ENCODE results near the gene EDC4.
"Not testable (repeated sequence)": the region's sequence is repeated elsewhere in the genome, so short reads cannot be mapped to it uniquely, and the experiment has no call there.

EDC4 gene

DNA sequence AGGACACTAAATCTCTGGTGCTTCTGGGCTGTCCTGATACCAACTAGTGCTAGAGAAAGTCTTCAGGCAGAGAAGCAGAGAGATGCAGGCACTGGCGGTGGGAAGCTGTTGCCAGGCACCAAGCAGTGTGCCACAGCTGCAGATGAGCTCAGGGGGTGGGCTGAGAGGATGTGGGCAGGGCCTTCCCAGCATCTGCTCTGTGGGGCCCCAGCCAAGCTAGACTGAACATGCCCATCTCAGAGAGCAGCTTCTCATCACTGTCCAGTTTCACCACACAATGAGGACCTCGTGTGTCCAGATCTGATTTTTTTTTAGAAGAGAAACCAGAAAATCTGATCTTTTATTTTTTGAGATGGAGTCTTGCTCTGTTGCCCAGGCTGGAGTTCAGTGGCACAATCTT lies 37.3 kb downstream of the EDC4 start:
- DNase-seq, result no peak

DNA sequence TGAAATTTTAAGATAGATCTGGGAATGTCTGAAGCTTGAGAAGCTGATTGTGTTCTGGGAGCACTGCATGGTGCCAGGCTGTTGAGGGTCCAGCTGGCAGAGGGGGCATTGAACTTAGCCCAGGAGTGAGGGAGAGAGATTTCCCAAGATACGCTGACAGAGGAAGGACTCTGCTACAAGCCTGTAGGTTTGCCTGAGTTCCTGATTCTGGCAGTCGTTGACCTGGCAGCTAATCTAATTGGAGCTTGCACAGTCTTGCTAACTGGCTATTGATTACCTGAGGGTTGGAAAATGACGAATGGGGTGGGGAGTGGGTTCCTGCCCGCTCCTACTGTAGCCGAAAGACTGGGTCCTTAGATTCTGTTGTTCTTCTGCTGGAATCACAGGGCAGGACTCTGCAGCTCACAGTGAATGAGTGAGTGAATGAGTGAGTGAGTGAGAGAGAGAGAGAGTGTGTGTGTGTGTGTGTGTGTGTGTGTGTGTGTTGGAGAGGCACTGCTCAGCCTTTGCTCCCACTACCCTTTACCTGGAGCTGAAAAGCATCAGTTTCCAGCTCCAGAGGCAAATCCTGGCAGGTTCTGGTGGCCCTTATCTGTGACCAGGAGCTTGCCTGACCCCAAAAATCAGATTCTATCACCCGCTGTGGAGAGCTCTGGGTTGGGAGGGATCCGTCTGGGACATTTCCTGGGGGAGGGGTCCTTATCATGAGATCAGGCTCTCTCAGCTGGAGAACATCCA lies 42.1 kb downstream of the EDC4 start:
- DNase-seq, result no peak

DNA sequence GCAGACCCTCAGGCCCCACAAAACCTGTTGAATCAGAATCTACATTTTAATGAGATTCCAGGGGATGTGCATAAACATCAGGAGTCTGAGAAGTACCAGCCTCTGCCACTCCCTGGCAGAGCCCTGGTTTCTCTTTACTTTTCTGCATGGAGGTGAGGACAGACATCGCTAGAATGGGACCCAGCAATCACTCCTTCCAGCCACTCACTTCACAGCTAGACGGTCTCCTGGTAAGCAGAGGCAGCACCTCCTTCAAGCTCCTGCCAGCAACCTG lies 42.6 kb downstream of the EDC4 start:
- DNase-seq, result not testable (repeated sequence)

DNA sequence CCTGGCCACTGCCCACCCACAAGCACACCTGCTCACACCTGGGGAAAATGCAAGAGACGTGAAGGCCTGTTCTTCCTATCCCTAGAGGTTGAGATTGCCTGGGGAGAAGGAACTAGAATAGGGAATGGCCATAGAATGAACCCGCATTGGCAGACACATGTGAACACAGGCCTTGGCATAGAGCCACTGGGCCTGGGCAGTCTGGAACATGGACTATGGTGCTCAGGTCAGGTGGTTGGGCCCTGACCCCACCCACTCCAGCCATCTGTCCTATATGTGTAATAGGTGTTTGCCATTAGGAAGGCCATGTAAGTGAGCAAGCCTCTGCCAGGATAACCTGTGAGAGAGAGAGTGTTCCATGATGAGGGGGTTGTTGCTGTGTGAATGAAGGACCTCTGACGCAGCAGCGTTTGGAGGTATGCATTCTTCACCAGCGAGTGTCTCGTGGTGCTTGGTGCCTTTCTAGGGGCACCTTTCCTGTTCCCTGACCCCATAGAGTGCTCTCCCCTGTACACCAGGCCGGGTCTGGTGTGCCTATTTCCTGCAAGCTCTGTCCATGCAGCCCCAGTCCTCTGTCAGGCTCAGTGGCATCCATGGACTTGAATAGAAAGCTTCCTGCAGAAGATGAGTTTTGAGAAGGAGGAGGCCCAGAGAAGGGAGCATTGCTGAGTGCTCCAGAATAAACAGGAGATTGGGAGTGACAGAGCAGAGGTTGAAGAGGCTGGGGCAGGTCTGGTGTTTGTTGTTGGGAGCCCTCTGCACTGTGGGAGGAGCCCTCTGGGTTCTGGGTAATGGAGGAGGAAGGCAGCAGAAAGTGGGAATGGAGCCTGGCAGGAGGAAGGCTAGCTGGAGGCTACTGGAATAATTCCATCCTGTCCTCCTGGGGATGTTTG lies 43.2 kb downstream of the EDC4 start:
- DNase-seq, result no peak

DNA sequence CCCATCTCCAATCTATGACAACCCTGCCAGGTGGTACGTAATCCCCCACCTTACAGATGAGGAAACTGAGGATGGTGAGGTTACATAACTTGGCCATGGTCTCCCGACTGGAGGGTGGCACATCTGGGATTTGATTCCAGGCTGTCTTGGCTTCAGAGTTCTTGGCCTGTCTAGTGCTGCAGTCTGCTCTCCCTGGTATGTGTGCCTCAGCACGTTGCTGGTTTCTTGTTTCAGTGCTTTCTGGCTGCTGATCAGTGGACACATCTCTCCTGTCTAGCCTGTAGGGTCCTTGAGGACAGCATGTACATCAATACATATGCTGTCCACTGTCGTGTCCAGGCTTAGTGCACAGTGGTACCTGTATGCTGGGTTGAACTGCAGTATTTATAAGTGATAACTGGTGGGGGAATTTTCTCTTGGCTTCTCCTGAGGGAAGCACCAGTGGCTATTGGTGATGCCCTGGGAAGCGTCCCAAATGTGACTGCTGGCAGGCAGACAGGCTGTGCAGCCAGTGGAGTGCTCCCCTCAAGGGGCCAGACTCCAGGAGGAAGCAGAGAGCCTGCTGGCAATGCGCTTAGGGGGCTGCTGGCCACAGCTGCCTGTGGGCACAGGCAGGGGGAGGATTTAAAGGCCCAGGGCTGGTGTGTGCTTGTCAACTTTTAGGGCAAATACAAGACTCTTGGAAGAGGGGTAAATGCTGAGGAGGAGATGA lies 44.4 kb downstream of the EDC4 start:
- no peak for DNase-seq

DNA sequence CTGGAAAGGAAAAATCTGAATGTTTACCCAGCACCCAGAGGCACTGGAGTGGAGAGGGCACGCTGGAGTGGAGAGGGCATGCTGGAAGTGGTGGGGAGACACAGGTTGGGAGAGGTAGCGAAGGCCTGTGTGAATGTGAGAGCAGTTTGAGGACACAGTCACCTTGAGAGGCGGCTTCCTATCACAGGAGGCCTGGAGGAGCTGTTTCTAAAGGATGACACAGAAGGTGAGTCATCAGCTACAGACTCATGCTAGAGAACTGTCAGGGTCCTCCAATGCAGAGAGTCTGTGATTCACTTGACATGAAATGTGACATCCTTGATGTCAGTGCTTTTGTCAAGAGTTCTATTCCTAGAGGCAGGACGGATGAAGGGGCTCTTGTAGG lies 45.0 kb downstream of the EDC4 start:
- no peak for DNase-seq

DNA sequence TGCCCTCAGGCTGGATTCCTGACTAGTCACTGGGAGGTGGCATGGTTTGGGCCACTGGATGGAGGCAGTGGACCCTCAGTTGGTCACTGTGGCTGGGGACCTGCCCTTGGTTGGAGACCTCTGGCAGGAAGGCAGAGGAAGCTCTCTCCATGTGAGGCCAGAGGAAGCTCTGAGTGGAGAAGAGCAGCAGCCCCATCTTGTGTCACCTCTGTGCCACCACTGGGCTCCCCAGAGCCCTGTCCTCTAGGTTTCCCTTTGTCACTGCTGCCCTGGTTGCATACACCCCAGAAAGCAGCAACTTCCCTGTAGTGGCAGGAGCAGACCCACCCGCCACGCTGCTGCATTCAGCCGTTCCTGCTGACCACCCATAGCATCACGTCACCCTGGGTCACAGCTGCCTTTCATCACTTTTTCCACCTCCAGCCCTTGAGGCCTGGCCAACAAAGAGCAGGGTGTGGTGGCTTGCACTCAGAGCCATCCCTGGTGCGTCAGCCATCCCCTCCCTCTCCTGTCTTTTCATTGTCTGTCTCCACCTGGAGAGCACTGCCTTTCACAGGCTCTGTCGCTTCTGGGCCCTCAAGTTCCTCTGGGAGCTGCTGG lies 46.9 kb downstream of the EDC4 start:
- no peak for DNase-seq

DNA sequence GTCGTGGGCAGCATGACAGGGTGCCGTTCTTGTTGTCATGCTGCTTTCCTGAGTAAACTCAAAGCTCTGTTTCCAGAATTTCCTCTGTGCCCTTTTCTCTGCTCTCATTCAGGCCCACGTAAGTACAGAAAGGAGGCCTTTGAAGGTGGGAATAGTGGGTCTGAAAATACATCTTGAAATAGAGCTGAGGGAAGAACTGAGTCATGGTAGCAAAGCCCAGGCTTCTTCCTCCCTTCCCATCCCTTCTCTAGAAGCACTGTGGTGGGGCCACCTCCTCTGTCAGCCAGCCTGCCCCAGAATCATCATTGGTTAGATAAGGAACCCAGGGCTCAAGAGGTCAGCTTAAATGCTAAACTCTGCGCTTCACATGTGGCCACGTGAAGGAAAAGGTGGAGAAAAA lies 49.4 kb downstream of the EDC4 start:
- DNase-seq, result no peak

DNA sequence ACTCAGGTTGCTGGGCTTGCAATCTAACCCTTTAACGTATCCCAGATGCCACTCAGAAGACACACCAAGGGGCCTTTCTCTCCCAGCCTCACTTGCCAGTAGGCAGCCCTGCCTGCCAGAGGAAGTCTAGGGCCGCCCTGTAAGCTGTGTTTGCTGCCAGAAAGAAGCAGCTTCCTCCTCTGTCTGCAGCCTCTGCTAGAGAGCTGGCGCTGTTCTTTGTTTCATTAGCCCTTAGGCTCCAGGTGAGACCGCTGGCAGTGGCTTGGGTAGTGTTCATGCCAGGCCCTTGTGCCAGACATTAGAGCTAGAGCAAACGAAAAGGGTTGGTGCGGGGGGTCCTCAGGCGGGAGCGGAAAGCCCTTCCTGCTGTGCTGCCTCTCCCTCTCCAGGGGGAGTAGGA lies 49.9 kb downstream of the EDC4 start:
- no peak for DNase-seq

DNA sequence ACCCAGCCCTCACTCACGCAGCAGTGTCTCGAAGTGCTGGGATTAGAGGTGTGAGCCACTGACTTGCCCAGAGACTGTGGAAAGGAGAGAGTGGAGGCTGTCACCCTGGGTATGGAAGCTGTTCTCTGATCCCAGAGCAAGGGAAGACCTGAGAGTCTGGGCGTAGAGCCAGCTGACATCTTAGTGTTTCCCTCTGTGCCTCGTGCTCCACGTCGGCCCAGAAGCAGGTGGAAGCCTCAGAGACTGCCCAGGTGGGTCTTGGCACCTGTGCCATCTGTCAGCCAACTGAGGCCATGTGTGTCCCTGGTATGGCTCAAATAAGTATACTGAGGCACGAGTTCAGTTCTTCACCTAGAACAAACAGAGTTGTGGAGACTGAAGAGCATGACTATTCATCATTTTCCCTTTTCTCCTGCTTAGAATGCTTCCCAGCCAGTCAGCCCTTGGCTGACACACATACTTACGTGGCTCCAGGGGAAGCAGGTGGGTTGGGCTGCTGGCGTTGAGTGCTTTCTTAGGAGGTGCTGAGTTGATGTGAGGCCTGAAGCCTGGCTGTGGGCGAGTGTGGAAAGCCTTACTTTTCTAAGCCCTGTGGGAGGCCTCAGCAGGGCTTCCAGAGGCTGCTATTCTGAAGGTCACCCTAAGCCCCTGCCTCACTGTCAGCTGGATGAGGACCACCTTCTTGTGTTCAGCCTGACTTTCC lies 50.7 kb downstream of the EDC4 start:
- DNase-seq, result no peak

DNA sequence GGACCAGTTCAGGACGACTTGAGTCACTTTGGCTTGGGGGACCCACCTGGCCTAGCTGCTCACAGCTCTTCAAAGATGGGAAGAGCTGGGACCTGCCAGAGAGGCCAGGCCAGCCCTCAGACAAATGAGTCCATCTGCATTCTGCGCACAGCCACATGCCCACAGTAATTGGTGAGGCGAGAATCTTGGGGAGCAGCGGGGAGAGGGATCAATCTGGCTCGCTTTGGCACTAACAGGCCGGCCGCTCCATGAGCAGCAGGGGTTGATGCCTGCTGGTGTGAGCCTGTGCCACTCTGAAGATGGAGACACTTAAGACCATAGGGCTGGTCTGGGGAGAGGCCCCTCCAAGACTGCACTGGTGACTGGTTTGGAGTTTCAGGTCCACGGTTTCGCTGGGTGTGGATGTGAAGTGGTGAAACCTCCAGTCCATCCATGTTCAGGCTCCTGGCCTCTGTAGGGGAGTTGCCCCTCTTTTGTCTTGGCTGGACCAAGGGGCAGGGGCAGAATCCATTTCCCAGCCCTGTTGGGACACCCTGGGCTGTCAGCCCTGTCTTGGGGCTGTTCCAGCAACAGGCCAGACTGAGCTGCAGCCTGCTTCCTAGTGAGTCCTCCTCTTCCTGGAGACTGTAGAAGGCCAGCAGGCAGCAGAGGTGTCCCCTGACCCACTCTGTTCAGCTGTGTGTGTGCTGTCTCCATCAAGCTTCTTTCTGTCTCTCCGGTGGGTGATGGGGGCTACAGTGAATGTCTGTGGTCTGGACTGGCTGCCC lies 51.5 kb downstream of the EDC4 start:
- no peak for DNase-seq

DNA sequence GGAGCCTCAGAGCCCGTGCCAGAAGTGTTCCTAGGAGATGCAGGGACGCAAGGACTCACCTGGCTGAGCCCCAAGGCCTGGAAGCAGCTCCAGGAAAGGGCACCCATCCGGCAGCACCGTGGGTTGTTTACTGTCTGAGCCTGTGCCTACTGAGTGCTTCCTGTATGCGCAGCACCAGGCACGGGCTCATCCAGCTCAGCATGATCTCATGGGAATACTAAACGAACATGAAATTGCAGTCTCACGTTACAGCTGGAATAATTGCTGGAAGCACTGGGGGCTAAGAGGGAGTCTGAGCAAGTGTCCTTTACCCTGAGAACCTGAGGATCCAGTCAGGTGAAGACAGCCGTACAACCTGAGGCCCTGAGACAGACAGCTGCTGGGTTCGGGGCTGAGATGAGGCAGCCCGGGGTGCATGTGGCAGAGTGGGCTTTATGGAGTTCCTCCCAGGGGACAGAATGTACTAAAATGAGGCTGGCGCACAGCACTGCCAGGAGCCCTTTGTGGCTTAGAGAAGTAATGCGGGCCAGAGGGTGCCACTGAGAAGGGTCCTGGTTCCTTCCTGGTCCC lies 53.4 kb downstream of the EDC4 start:
- DNase-seq, result no peak

DNA sequence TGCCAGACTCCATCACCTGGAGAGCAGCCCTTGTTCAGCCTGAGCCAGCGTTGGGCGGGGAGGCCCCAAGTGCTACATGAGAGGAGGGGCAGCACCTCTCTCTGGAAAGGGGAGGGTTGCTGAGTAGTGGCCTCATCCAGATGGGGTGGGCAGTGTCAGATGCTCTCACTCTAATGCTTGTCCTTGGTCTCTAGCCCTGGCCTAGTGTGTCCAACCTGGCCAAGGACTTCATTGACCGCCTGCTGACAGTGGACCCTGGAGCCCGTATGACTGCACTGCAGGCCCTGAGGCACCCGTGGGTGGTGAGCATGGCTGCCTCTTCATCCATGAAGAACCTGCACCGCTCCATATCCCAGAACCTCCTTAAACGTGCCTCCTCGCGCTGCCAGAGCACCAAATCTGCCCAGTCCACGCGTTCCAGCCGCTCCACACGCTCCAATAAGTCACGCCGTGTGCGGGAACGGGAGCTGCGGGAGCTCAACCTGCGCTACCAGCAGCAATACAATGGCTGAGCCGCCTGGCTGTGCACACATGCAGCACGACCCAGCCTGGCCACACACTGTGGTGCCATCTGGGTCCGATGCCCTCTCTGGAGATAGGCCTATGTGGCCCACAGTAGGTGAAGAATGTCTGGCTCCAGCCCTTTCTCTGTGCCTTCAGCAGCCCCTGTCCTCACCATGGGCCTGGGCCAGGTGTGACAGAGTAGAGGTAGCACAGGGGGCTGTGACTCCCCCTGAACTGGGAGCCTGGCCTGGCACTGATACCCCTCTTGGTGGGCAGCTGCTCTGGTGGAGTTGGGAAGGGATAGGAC lies 54.5 kb downstream of the EDC4 start:
- no peak for DNase-seq

DNA sequence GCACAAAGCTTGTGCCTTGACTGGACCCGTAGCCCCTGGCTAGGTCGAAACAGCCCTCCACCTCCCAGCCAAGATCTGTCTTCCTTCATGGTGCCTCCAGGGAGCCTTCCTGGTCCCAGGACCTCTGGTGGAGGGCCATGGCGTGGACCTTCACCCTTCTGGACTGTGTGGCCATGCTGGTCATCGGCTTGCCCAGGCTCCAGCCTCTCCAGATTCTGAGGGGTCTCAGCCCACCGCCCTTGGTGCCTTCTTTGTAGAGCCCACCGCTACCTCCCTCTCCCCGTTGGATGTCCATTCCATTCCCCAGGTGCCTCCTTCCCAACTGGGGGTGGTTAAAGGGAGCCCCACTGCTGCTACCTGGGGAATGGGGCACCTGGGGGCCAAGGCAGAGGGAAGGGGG lies 55.3 kb downstream of the EDC4 start:
- DNase-seq, result no peak

DNA sequence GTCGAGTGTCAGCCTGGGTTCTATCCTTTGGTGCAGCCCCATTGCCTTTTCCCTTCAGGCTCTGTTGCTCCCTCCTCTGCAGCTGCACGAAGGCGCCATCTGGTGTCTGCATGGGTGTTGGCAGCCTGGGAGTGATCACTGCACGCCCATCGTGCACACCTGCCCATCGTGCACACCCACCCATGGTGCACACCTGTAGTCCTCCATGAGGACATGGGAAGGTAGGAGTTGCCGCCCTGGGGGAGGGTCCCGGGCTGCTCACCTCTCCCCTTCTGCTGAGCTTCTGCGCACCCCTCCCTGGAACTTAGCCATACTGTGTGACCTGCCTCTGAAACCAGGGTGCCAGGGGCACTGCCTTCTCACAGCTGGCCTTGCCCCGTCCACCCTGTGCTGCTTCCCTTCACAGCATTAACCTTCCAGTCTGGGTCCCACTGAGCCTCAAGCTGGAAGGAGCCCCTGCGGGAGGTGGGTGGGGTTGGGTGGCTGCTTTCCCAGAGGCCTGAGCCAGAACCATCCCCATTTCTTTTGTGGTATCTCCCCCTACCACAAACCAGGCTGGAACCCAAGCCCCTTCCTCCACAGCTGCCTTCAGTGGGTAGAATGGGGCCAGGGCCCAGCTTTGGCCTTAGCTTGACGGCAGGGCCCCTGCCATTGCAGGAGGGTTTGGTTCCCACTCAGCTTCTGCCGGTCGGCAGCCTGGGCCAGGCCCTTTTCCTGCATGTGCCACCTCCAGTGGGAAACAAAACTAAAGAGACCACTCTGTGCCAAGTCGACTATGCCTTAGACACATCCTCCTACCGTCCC lies 55.9 kb downstream of the EDC4 start:
- DNase-seq, result peak; percentile 74 to 80

DNA sequence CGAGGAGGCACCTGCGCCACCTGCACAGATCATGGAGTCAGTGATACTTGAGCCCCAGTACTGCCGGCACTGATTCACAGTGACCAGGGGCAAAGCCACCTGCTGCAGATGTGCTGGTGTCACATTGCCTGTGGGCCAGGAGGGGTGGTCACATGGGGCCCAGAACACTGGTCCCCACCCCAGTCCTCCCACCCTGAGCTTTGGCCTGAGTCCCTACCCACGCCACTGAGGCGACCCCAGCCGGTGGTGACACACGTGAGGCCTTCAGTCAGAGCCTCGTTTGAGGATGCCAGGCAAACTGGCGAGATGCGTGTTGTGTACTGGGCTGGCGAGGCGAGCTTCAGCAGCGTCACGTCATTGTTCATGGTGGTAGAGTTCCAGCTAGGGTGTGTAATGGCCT lies 57.3 kb downstream of the EDC4 start:
- DNase-seq, result no peak

DNA sequence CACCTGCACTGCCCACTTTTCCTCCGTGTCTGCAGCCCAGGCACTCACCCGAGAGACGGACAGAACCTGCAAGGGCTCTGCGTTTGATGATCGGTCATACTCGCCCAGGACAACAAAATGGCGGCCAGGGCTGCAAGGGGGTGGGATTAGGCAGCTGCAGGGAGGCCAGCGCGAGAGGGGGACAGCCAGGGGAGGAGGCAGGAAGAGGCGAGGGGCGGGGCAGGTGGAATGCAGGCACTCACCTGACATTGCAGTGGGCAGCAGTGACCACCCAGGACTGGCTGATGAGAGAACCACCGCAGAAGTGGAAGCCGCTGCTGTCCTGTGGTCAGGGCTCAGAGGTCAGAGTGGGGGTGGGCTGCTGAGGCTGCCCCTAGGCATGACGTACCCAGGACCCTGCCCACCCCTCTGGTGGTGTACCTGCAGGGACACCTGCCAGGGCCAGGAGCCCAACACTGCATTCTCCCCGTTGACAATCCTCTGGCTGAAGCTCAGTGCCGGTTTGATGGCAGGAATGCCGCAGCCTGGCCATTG lies 57.9 kb downstream of the EDC4 start:
- DNase-seq, result no peak

All from CD4-positive, alpha-beta T cell treated with Interleukin-1 beta for 1 hour (primary cell).